ENCODE data around the gene GNAI3. TPM values are rescaled to one million over a fixed set of nuclear protein-coding genes. Genes with fewer than 3 reads are reported as not detected.

GNAI3 gene
- total RNA-seq = 11.8 and 14.5 TPM in 2 replicates

GRCh38 chr1:109548321-109549267 is at the start of gene GNAI3:
Gene GNAI3, plus strand, starts transcription at chr1:109548615. Its CDS starts 106 bp downstream, at chr1:109548721.

GRCh38 chr1:109509176-109510134 is 39.0 kb upstream of the GNAI3 start, which contains the start of gene AMIGO1:
Gene AMIGO1, minus strand, starts transcription at chr1:109509727. Its CDS starts 815 bp downstream, at chr1:109508912.

GRCh38 chr1:109539676-109540075 is 8.7 kb upstream of the GNAI3 start, which contains the start of gene GPR61:
Gene GPR61, plus strand, starts transcription at chr1:109539872. Its CDS starts 3,151 bp downstream, at chr1:109543023.

GRCh38 chr1:109619576-109620400 is 71.4 kb downstream of the GNAI3 start, which contains the start of the genes AMPD2 and GNAT2:
Gene AMPD2, plus strand, starts transcription at chr1:109619837. Its CDS starts 1,339 bp downstream, at chr1:109621176.
Gene GNAT2, minus strand, starts transcription at chr1:109619616. Its CDS starts 6,746 bp downstream, at chr1:109612870.

GRCh38 chr1:109655615-109656519 is 107.5 kb downstream of the GNAI3 start, which contains the start of gene GSTM4:
Gene GSTM4, plus strand, starts transcription at chr1:109656099. Its CDS starts 291 bp downstream, at chr1:109656390.

GRCh38 chr1:109667452-109668122 is 119.2 kb downstream of the GNAI3 start, which contains the start of gene GSTM2:
Gene GSTM2, plus strand, starts transcription at chr1:109668057. Its CDS starts 59 bp downstream, at chr1:109668116.

Small RNAs within 50 kb of the gene (small RNA-seq; reads per million reads assigned to genes)
- gene RNU6V = 9.9 reads per million, percentile 95 among the genes with 10 or more reads in this experiment

Other genes with a start within 250 kb of the GNAI3 start
- gene MYBPHL, start 241.6 kb upstream of the GNAI3 start, total RNA-seq = 0.54 TPM in 1 of 2 replicates, not detected in the other
- 37.7 and 96.7 TPM in 2 replicates for gene SORT1, start 150.7 kb upstream of the GNAI3 start, total RNA-seq
- gene PSMA5, start 122.2 kb upstream of the GNAI3 start, total RNA-seq = 24.3 and 39.0 TPM in 2 replicates
- gene SYPL2, start 82.1 kb upstream of the GNAI3 start, total RNA-seq = 0.11 and 0.39 TPM in 2 replicates
- 2.8 and 5.5 TPM in 2 replicates for gene ATXN7L2, start 64.7 kb upstream of the GNAI3 start, total RNA-seq
- gene CYB561D1, start 54.5 kb upstream of the GNAI3 start, total RNA-seq = 8.6 and 12.6 TPM in 2 replicates
- gene AMIGO1, start 38.9 kb upstream of the GNAI3 start, total RNA-seq = 0.65 and 0.79 TPM in 2 replicates
- gene GPR61, start 8.7 kb upstream of the GNAI3 start, total RNA-seq = 0.43 TPM in 1 of 2 replicates, not detected in the other
- 0.11 and 0.39 TPM in 2 replicates for gene GNAT2, start 71.0 kb downstream of the GNAI3 start, total RNA-seq
- 75.0 and 87.1 TPM in 2 replicates for gene AMPD2, start 71.2 kb downstream of the GNAI3 start, total RNA-seq
- gene GSTM4, start 107.5 kb downstream of the GNAI3 start, total RNA-seq = 4.0 and 5.5 TPM in 2 replicates
- 9.9 and 29.8 TPM in 2 replicates for gene GSTM2, start 119.4 kb downstream of the GNAI3 start, total RNA-seq
- not detected in 2 replicates for gene GSTM1, start 139.2 kb downstream of the GNAI3 start, total RNA-seq
- under 0.01 TPM in 1 of 2 replicates, not detected in the other for gene GSTM5, start 163.6 kb downstream of the GNAI3 start, total RNA-seq
- gene GSTM3, start 192.4 kb downstream of the GNAI3 start, total RNA-seq = 17.9 and 37.3 TPM in 2 replicates
- gene EPS8L3, start 215.3 kb downstream of the GNAI3 start, total RNA-seq = not detected in 2 replicates